ENCODE data around the gene ST6GALNAC4. TPM values are rescaled to one million over a fixed set of nuclear protein-coding genes. Genes with fewer than 3 reads are reported as not detected.

The ST6GALNAC4 gene
- total RNA-seq, 1 donor from 2014 or later, result 17.5 TPM

DNA sequence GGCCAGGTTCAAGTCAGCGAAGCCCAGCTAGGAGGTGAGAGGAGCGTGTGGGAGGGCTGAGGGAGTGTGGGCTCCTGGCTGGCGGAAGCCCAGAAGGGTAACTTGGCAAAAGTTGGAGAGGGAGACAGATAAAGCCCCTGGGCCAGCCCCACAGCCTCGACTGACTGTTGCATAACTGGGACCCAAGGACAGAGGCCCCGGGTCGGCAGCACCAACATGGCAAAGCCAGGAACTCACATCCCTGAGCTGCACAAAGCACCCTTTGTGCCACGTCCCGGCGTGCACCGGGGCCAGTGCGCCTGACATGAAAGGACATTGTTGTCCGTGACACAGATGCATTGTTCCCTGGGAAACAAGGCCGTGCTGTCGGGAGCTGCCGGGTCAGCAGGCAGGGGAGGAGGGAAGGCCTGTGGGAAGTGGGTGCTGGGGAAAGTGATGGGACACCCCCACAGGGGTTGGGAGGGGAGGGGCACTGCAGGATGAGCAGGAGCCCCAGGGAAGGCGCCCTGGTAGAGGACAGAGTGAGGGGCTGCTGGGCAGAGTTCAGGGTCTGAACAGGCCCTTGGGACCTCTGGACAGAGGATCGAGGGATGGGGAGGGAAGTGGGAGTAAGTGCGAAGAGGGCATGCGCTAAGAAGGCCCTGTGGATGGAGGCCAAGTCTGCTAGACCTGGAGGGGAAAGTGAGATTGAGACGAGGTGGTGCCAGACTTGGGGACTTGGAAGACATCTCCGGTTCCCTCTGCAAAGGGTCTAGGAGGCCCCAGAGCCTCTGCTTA is 33.9 kb upstream of the ST6GALNAC4 start:
- TF ChIP-seq, protein P1, sequence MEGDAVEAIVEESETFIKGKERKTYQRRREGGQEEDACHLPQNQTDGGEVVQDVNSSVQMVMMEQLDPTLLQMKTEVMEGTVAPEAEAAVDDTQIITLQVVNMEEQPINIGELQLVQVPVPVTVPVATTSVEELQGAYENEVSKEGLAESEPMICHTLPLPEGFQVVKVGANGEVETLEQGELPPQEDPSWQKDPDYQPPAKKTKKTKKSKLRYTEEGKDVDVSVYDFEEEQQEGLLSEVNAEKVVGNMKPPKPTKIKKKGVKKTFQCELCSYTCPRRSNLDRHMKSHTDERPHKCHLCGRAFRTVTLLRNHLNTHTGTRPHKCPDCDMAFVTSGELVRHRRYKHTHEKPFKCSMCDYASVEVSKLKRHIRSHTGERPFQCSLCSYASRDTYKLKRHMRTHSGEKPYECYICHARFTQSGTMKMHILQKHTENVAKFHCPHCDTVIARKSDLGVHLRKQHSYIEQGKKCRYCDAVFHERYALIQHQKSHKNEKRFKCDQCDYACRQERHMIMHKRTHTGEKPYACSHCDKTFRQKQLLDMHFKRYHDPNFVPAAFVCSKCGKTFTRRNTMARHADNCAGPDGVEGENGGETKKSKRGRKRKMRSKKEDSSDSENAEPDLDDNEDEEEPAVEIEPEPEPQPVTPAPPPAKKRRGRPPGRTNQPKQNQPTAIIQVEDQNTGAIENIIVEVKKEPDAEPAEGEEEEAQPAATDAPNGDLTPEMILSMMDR (conservative IDR thresholded peaks at IDR 0.05), result no peak
- no peak for DNase-seq (ENCODE audit: extremely low spot score, unreplicated experiment)
- no peaks in the 10 kb centered on the region for H3K27me3 Mint-ChIP-seq
- peaks cover 29% of the 10 kb centered on the region for H3K4me1 Mint-ChIP-seq (ENCODE audit: unreplicated experiment)
- no peak overlapping the region for H3K4me3 Mint-ChIP-seq
- peaks cover 3% of the 10 kb centered on the region for H3K36me3 Mint-ChIP-seq
- peak overlapping the region; percentile 48 for H3K27ac Mint-ChIP-seq
- no peaks in the 10 kb centered on the region for H3K9me3 Mint-ChIP-seq

DNA sequence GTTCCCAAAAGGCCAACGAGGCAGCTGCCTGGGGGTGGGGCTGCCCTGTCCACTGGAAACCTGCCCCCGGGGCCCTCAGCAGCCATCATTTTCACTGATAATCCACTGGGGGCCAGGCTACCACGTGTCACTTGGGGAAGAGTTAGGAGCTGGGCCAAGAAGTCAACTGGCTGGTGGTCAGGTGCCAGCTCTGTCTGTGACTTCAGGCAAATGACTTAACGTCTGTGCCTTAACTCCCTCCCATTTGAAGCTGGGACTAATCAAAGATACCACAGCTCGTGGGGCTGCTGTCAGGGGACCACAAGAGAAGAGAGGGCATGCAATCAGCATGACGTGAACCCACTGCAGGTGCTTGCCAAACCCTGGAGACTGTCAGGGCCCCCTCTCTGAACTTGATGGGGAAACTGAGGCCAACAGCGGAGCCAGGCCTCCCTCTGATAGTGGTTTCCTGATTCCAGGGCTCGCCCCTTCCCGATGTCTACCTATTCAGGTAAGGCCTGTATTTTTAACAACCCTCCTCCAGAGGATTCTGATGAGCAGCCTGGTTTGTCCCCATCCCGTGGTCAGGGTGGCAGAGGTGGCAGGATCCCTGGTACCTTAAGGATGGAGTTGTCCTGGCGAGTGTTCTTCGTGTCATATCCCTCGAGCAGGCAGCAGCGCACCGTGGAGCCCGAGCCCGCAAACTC is 33.1 kb upstream of the ST6GALNAC4 start:
- no peak for DNase-seq (ENCODE audit: extremely low spot score, unreplicated experiment)
- Mint-ChIP-seq H3K27me3 (no peaks in the 10 kb centered on the region), H3K4me1 (ENCODE audit: unreplicated experiment) (peaks cover 23% of the 10 kb centered on the region), H3K9me3 (no peaks in the 10 kb centered on the region), H3K27ac (peak overlapping the region; percentile 48), H3K4me3 (no peak overlapping the region), H3K36me3 (peaks cover 3% of the 10 kb centered on the region)
- TF ChIP-seq, protein P1 (conservative IDR thresholded peaks at IDR 0.05), result no peak

DNA sequence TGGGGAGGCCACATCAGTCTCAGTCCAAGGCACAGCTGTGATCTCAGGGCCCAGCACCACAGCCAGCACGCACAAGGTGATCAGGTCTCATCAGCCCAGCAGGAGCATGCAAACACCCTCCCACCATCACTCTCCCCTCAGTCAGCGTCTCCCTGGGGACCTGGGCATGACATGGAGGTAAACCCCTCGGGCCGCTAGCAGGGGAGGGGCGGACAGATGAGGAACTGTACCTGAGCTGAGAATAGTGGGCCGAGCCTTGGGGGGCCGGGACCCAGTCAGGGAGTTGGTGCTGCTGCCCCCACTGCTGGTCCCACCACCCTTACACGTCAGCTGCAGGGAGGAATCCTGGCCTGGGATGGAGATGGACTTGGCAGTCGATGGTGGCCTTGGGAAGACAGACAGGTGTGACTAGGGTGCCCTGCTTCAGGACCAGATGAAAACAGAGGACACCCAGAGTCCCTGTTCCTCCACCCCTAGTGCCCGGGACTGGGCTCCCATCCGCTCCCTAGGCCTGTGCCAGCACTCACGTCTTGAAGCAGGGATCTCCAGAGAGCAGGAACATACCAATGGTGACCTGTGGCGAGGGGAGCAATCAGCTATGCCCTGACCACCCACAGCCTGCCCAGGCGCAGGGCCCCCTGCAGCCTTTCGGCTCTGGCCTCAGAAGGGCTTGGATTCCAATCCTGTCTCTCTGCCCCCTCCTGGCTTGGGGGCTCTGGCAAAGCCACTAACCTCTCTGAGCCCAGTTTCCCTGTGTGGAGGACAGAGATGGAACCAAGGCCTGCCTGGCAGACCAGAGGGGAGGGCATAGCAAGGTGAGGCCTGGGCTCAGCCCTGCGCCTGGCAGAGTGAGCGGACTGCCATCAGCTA is 31.2 kb upstream of the ST6GALNAC4 start:
- DNase-seq (ENCODE audit: extremely low spot score, unreplicated experiment), result no peak
- Mint-ChIP-seq H3K4me3 (no peak overlapping the region), H3K36me3 (peaks cover 6% of the 10 kb centered on the region), H3K27ac (no peak overlapping the region), H3K9me3 (no peaks in the 10 kb centered on the region), H3K4me1 (ENCODE audit: unreplicated experiment) (peaks cover 30% of the 10 kb centered on the region), H3K27me3 (no peaks in the 10 kb centered on the region)
- TF ChIP-seq, protein P1 (conservative IDR thresholded peaks at IDR 0.05), result no peak

DNA sequence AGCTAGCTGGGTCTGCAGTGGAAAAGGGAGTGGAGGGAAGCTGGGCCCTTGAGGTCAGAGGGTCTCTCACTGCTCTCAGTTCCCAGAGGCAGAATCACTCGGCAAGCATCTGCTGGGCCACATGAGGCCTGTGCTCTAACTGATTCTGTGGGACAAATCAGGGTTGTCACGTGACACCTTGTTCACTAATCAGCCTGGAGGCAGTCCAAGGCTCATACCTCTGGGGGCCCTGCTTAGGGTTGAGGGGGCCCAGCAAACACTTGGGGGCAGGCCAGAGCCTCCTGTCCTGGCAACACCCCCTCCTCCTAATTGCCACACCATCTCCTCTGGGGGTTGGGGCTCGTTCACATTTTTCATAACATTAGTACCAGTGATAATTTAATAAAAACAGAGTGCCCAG is 29.9 kb upstream of the ST6GALNAC4 start:
- Mint-ChIP-seq H3K4me1 (ENCODE audit: unreplicated experiment) (peaks cover 34% of the 10 kb centered on the region), H3K4me3 (no peak overlapping the region), H3K27me3 (no peaks in the 10 kb centered on the region), H3K27ac (peak overlapping the region; percentile 34), H3K9me3 (no peaks in the 10 kb centered on the region), H3K36me3 (peaks cover 11% of the 10 kb centered on the region)
- DNase-seq (ENCODE audit: extremely low spot score, unreplicated experiment), result no peak
- TF ChIP-seq, protein P1 (conservative IDR thresholded peaks at IDR 0.05), result no peak

DNA sequence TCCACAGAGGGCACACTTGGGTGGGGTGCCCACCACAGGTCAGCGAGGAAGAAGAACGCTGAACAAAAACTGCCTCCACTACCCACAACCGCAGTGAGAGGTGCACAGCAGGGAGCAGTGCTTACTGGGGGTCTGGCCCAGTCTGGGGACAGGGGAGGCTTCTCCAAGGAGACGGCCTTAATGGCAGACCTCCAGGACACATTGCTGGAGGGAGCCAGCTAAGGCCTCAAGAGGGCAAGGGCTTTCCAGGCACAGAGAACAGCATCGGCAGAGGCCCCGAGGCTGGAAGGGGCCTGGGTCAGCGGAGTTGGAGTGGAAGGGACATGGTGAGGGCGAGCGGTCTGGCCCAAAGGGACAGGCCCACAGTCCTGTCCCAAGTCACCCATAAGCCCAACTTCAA is 29.1 kb upstream of the ST6GALNAC4 start:
- TF ChIP-seq, protein P1 (conservative IDR thresholded peaks at IDR 0.05), result no peak
- H3K36me3 Mint-ChIP-seq, result peaks cover 11% of the 10 kb centered on the region
- H3K4me3 Mint-ChIP-seq, result no peak overlapping the region
- H3K27me3 Mint-ChIP-seq, result no peaks in the 10 kb centered on the region
- H3K27ac Mint-ChIP-seq, result no peak overlapping the region
- no peak for DNase-seq (ENCODE audit: extremely low spot score, unreplicated experiment)
- no peaks in the 10 kb centered on the region for H3K9me3 Mint-ChIP-seq
- H3K4me1 Mint-ChIP-seq (ENCODE audit: unreplicated experiment), result peaks cover 31% of the 10 kb centered on the region

Data from type B pancreatic cell (in vitro differentiated cells).